ENCODE measurements around the gene CELA2B.
"Not testable (repeated sequence)": the region's sequence is repeated elsewhere in the genome, so short reads cannot be mapped to it uniquely, and the experiment has no call there.

Gene CELA2B

DNA sequence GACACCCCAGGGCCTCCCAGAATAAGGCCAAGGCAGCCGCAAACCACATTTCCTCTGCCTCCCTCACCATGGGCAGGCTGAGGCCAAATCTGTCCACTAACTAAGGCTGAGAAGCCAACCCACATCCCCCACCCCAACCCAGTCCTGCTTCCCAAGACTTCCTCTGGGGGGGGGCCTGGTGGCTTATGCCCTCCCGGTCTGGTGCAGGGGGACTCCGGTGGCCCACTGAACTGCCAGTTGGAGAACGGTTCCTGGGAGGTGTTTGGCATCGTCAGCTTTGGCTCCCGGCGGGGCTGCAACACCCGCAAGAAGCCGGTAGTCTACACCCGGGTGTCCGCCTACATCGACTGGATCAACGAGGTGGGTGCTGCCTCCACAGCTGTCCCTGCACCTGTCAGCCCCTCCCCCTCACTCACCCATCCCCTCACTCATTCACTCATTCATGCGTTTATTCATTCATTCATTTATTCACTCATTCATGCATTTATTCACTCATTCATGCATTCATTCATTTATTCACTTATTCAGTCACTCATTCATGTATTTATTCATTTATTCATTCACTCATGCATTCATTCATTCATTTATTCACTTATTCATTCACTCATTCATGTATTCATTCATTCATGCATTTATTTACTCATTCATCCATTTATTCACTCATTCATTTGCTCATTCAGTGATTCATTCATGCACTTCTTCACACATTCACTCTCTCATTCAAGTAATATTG is 30.3 kb upstream of the CELA2B start:
- DNase-seq, result no peak

DNA sequence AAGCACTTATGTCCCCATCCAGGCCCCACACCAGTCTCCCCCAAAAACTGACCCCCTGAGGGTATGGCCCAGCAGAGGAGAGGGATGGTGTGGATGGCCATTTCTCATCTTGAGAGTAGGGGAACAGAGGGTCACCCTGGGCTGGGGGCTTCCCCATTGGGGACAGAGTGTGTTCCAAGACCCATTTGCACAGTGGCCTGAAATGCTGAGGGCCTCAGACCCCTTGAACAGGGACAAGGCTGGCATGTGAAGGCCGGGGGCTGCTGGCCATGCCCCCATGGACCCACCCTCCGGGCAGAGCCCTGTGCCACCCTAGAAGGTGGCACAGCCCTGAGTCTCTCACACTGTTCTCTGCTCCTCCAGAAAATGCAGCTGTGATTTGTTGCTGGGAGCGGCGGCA is 29.7 kb upstream of the CELA2B start:
- no peak for DNase-seq

DNA sequence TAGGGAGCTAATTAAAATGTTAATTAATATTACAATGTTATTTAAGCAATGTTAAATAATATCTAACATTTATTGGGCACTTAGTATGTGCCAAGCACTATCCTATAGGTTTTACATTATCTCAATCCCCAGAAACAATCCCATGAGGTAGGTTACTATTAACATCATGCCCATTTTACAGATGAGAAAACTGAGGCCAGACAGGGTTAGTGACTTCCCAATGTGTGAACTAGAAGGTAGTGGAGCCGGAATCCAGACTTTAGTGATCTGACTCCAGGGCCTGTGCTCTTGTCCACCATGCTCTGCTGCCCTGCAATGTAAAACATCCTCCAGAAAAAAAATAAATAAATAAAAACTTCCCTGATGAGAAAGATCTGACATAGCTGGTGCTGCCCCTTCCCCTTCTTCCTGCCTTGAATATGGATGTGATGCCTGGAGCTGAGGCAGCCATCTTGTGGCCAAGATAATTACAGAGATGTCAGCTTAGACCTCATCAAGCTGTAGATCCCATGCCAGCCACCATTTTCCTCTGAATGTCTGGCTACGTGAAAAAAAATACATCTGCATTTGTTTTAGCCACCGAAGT is 26.9 kb upstream of the CELA2B start:
- no peak for DNase-seq

DNA sequence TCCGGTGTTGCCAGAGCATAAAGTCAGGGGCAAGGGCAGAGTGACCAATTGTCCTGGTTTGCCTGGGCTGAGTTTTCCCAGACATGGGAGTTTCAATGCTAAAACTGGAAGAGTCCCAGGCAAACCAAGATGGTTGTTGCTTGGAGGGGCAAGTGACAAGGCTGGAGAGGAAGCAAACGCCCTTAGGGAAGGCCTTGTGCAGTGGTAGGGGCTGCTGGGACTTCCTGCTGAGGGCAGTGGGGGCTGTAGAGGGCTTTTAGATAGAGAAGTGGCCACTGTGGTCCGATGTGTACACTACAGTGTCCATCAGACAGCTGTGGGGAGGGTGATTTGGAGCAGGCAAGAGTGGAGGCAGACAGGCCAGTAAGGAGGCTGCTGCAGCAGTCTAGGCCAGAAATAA is 26.3 kb upstream of the CELA2B start:
- DNase-seq, result no peak

DNA sequence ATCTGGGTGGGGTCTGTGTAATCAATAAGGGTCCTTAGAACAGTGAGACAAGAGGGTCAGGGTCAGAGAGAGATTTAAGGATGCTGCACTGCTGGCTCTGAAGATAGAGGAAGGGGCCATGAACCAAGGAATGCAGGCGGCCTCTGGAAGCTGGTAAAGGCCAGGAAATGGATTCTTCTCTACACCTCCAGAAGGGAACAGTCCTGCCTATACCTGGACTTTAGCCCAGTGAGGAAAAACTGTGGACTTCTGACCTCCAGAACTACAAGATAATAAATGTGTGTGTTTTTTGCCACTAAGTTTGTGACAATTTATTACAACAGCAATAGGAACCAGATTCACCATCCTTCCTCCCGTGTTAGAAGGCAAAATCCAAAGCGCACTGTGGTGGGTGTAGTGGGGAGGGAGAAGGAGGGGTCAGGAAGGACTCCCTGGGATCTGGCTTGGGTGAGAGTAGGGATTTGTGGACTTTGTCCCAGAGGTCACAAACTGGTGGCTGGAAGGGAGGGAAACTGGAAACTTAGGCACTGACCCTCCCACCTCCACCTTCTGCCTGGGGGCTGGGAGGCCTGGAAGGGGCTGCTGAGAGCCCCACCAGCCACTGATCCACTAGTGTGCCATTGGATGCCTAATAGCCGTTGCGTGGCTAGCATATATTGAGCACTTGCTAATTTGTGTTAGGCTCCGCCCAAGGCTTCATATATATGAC is 24.7 kb upstream of the CELA2B start:
- no peak for DNase-seq

DNA sequence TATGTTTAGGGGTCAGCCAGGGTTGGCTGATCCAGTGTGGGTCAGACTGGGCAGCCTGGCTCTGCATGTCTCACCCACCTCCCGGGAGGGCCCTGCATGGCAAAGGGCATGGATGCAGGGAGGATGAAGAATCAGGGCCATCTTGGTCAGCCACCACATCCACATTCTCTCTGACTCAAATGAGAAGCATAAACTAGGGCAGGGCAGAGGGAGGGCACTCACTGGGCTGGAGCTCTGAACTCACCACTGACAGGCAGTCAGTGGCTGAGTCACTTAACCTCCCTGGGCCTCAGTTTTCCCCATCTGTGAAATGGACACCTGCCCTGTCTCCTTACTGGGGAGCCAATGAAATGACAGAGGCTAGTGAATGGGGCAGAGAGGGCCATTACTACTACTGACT is 23.7 kb upstream of the CELA2B start:
- DNase-seq, result no peak

DNA sequence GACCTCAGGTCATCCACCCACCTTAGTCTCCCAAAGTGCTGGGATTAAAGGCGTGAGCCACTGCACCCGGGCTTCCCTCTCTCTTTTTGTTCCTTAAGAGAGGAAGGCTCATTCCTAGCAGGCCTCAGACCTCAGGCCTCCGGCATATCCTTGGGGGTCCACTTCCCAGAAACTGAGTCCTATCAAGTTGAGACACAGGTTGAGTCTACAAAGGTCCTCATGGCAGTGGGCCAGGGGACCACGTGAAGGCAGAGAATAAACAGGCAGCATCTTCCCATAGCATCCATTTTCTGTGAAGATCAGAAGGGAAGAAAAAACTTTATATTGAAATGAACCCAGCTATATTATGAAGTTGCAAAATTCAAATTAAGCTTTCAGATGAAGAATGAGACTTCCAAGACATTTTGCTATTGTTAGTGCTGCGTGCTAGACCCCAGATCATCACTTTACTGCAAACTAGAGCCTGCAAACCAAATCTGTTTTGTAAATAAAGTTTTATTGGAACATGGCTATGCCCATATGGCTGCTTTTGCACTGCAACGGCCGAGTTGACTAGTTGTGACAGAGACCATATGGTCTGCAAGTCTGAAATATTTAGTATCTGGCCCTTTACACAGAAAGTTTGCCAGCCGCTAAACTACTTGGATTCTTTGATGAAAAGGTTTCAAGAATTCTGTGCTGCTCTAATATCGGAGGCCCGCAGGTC is 22.9 kb upstream of the CELA2B start:
- no peak for DNase-seq

DNA sequence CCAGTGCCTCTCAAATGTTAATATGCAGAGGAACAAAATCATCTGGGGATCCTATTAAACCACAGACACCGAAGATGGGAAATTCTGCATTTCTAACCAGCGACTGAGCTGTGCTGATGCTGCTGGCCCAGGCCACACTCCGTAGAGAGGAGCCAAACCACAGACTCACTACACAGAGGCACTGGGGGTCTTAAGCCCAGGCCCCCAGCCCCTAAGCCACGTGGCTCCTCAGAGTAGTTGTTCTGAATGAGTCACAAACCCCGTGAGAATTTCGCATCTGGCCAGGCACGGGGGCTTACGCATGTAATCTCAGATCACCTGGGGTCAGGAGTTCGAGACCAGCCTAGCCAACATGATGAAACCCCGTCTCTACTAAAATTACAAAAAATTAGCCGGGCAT is 22.2 kb upstream of the CELA2B start:
- DNase-seq, result no peak

DNA sequence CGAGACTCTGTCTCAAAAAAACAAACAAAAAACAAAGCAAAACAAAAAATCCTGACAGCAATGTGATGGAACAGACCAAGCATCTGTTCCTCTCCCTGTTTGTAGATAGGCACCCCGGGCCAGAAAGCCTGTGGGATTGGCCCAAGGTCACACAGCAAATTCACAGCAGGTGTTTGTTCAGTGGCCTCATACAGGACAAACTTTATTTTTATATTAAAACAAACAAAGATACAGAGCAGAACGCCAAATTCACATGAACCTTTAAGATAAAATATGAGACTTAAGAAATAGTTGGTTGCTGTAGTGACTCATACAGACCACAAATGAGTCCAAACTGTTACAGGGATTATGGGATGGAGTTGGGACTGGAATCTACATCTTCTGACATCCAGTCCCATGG is 21.6 kb upstream of the CELA2B start:
- DNase-seq, result no peak

DNA sequence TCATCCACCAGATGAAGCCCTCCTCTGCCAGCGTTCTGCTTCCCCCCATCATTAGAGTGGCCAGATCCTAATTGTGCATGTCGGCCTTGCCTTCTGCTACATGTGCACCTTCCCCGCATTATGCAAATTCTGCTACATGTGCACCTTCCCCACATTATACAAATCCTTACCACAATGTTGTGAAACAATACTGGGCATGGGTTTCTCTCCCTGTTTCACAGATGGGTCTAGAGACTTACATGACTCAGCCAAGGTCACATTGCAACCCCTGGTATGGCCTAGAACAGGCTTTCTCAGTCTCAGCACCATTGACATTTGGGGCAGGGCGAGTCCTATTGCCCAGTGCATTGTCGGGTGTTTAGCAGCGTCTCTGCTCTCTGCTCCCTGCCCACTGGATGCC is 20.4 kb upstream of the CELA2B start:
- peak; percentile 91 for DNase-seq

DNA sequence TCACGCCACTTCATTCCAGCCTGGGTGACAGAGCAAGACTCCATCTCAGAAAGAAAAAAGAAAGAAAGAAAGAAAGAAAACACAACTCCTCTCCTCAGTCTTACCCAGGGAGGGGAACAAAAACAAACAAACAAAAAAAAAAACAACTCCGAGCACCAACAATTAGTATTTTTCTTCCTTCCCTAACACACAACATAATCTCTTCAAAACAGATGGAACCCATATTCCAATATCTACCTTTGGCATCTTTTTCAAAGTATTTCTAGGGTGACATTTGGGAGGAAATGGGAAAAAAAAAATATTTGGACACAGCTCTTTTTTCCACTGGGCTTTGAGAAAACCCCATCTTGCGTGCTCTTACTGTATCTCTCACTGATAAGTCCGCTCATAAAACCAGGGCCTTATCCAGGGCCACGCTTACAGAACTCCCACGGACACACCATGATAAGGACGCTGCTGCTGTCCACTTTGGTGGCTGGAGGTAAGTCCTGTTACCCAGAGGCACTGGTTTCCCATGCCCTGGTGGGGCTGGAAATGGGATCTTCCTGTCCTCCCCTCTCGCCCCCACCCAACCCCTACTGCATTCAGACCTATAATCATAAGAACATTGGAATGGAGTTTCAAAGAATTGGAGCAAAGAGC is 19.5 kb upstream of the CELA2B start, which contains the start of gene CELA2A:
CELA2A (plus strand) TSS at position 420 of the 642 bp plus-strand sequence; CDS start at position 442, 22 bp downstream.
- no peak for DNase-seq

DNA sequence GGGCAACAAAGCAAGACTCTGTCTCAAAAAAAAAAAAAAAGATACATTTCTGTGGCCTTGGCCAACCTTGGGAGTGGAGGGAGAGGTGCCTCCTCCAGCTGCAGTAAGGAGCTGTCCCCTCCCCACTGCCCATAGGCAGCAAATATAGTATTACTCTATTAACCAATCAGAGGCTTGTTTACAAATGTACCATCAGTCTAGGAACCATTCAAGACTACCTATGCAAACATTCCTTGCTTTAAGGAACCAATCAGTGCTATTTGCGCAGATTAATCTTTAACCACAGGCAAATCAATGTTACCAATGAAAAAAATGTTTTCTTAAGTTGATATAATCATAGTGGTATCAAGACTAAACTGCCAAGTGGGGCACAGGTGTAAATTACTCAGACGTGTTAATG is 18.3 kb upstream of the CELA2B start:
- DNase-seq, result no peak

DNA sequence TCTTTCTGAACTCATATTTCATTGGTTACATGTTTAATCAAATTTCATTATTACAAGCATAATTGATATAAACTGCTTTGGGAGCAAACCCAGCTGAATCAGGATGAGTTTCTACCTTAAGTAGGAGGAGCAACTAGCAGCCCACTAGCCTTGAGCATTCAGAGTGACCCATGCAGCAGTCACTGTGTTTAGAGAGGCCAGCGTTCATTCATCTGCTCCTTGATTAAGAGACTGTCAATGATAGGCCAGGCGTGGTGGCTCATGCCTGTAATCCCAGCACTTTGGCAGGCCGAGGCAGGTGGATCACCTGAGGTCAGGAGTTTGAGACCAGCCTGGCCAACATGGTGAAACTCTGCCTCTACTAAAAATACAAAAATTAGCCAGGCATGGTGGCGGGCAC is 17.5 kb upstream of the CELA2B start:
- not testable (repeated sequence) for DNase-seq

DNA sequence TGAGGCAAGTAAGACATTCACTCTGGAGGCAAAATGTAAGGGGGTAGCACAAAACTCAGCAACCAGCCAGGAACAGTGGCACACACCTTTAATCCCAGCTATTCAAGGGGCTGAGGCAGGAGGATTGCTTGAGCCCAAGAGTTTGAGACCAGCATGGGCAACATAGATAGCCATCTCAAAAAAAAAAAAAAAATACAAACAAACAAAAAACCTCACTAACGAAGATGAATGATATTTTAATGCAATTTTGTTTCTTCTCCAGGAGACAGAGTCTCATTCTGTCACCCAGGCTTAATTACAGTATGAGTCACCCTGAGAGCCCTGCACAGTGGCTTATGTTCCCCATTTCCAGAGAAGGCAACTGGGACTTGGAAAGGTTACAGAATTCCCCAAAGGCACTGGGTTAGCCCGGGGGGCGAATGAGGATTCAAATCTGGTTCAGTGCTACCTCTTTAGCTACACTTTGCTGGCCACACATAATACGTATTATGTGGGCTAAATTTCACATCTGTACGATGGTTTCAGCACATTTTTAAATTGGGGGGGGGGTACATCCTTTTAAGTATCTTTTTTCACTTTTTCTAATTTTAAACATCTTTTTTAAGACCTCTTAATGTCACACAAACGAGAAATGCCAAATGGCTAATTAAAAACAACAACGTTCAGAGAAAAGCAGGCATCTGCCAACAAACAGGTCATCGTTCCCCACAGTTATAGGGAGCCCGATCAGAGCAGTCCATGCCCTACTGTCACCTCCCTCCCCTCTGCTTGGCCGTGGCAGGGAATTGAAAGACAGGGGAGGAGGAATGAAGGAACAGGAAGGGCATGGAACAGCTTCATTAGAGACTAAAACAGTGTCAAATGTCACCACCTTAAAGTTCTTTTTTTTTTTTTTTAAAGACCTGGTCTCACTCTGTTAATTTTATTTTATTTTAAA is 15.9 kb upstream of the CELA2B start:
- DNase-seq, result no peak

DNA sequence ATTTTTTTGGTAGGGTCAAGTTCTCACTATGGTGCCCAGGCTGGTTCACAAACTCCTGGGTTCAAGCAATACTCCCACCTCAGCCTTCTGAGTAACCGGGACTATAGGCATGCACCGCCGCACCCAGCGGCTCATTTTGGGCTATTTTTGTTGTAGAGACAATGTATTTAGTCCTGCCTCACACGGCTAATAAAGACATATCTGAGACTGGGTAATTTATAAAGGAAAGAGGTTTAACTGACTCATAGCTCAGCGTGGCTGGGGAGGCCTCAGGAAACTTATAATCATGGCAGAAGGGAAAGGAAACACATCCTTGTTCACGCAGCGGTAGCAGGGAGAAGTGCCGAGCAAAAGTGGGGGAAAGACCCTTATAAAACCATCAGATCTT is 15.2 kb upstream of the CELA2B start:
- DNase-seq, result no peak

DNA sequence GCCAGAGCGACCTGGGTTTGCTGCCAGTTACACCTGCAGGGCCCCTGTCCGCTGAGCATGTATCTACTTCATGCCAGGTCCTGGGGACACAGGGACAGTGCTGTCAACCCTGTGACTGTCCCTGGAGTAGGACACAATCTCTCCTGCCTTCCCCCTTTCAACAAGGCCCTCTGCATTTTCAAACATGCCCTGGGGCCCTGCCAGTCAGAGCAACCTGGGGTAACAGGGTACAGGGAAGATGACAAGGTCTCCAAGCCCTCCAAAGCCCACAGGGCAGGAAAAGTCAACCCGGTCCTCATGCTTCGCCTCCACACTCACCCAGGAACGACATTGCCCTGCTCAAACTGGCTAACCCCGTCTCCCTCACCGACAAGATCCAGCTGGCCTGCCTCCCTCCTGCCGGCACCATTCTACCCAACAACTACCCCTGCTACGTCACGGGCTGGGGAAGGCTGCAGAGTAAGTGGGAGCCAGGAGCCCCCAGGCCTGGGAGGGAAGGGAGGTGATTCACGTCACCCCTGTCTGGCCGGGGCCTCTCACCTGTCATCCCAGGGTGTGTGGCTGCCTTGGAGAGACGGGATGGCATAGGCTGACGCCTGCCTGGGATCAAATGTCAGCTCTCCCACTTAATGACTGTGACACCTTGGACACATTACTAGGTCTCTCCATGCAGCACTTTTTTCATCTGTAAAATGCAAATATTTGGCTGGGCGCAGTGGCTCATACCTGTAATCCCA is 12.7 kb upstream of the CELA2B start:
- DNase-seq, result peak in 1 of 2 experiments; percentile 59

DNA sequence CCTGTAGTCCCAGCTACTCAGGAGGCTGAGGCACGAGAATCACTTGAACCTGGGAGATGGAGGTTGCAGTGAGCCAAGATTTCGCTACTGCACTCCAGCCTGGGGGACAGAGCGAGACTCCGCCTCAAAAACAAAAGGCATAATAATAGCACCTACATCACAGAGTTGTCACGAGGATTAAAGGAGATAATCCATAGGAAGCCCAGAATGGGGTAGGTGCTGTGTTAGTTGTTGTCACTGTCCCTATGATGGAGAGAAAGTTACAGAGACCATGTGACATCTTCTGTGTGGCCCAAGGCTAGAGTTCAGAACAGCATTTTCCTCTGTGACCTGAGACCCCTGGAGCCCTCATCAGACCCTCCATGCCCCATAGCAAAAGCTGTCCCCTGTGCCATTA is 12.0 kb upstream of the CELA2B start:
- DNase-seq, result not testable (repeated sequence)

DNA sequence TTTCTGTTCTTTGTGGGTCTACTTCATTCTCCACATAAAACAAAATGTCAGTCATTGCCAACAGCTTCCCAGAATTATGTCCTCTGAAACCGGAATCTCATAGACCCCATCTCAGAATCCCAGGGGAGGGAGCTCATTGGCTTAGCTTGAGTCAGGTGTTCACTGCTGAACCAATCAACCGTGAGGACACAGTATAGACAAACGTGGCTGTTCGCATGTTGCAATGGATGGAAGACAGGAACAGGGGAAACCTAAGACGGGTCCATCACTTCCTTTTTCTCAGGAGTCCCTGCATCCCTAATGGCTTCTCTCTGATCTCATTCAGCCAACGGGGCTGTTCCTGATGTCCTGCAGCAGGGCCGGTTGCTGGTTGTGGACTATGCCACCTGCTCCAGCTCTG is 10.2 kb upstream of the CELA2B start:
- DNase-seq, result no peak

DNA sequence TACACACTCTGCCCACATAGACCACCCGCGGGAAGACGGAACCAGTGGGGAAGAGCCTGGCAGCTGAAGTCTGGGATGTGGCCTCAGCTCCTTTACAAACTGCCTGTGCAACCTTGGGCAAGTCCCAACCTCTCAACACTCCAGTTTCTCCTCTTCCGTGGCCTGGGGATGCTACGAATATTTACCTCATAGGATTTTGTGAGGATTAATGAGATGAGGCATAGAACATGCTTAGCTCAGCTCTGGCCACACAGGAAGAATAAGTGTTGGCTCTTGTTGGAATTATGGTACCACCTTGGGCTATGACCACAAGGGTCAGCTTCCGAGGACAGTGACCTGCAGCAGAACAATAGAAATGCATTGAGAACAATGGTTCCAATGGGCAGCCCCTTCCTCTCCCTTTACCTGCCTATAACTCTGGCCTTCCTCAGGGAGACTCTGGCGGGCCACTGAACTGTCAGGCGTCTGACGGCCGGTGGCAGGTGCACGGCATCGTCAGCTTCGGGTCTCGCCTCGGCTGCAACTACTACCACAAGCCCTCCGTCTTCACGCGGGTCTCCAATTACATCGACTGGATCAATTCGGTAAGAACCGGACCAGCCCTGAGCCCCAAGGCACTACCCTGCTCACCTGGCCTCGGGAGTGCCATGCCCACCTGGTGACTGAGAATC is 8.8 kb upstream of the CELA2B start:
- DNase-seq, result not testable (repeated sequence)

DNA sequence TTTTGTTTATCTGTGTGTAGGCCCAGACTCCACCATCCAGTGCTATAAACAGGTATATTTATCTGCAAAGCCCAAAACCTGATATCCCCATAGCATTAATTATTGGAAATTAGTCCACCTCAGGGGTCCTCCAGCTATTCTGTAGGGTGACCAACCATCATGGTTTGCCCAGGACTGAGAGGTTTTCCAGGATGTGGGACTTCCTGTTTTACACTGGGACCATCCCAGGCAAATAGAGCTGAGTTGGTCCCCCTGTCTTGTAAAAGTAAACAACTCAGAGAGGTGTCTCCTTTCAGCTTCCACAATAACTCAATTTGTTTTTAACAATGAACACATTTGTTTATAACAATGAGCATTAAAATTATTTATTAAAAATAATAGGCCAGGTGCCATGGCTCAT is 7.8 kb upstream of the CELA2B start:
- DNase-seq, result no peak

DNA sequence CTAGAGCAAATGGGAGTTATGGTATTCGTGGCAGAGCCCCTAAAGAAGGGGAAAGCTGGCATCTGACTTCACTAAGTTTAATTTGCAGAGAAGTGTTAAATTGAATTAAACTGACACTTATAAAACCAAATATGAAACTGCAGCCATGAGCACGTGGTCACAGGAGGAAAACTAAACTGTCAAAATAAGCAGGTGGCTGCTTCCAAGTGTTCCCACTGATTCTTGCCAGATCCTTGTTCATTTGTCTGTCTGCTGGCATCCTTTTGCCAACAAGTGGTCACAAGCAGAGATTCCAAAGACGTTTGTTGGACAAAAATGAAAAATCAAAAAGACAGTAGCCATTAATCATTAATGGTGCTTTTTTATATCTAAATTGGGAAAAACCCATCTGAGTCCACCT is 6.5 kb upstream of the CELA2B start:
- DNase-seq, result no peak
